ENCODE results near the gene ZBTB20.

The ZBTB20 gene

GRCh38 chr3:114941626-114942309 is 205.3 kb downstream of the ZBTB20 start:
- no peak for TF ChIP-seq CTCF (IDR thresholded peaks at IDR 0.05; ENCODE audit: low read depth, low read length, missing control alignments)
- no peak overlapping the region for H3K4me3 ChIP-seq (replicated peaks; ENCODE audit: low read depth, low read length)
- DNase-seq (ENCODE audit: extremely low read depth, low read depth), result no peak

GRCh38 chr3:114939920-114940319 is 207.2 kb downstream of the ZBTB20 start:
- H3K4me3 ChIP-seq (replicated peaks; ENCODE audit: low read depth, low read length), result no peak overlapping the region
- TF ChIP-seq CTCF (IDR thresholded peaks at IDR 0.05; ENCODE audit: low read depth, low read length, missing control alignments), result no peak
- no peak for DNase-seq (ENCODE audit: extremely low read depth, low read depth)

- no peak overlapping the region for H3K4me3 ChIP-seq (replicated peaks; ENCODE audit: low read depth, low read length)
- TF ChIP-seq CTCF (IDR thresholded peaks at IDR 0.05; ENCODE audit: low read depth, low read length, missing control alignments), result no peak
- DNase-seq (ENCODE audit: extremely low read depth, low read depth), result no peak
Observed at GRCh38 chr3:114933407-114933806, 213.7 kb downstream of the ZBTB20 start.

GRCh38 chr3:114929971-114930732 is 216.9 kb downstream of the ZBTB20 start:
- DNase-seq (ENCODE audit: extremely low read depth, low read depth), result no peak
- TF ChIP-seq CTCF (IDR thresholded peaks at IDR 0.05; ENCODE audit: low read depth, low read length, missing control alignments), result no peak
- H3K4me3 ChIP-seq (replicated peaks; ENCODE audit: low read depth, low read length), result no peak overlapping the region

GRCh38 chr3:114928989-114929640 is 218.0 kb downstream of the ZBTB20 start:
- no peak for DNase-seq (ENCODE audit: extremely low read depth, low read depth)
- H3K4me3 ChIP-seq (replicated peaks; ENCODE audit: low read depth, low read length), result no peak overlapping the region

GRCh38 chr3:114904633-114905032 is 242.5 kb downstream of the ZBTB20 start:
- TF ChIP-seq CTCF (IDR thresholded peaks at IDR 0.05; ENCODE audit: low read depth, low read length, missing control alignments), result no peak
- no peak for DNase-seq (ENCODE audit: extremely low read depth, low read depth)

More at GRCh38 chr3:114928989-114929640, 218.0 kb downstream of the ZBTB20 start:
- no peak for TF ChIP-seq CTCF (IDR thresholded peaks at IDR 0.05; ENCODE audit: low read depth, low read length, missing control alignments)

More at GRCh38 chr3:114904633-114905032, 242.5 kb downstream of the ZBTB20 start:
- no peak overlapping the region for H3K4me3 ChIP-seq (replicated peaks; ENCODE audit: low read depth, low read length)

All from HFF-Myc (cell line).